Dermis blood vessel endothelial cell (primary cell): ENCODE measurements around the gene SCYL3. TPM values are rescaled to one million over a fixed set of nuclear protein-coding genes. Genes with fewer than 3 reads are reported as not detected.
A peak's percentile ranks its signal among the peaks of the same experiment; 100 is the strongest.
"Not testable (repeated sequence)": the region's sequence is repeated elsewhere in the genome, so short reads cannot be mapped to it uniquely, and the experiment has no call there.

Experiments used
- DNase-seq: peaks from one replicate; pipeline ENCODE4 v3.0.0; 2010
- total RNA-seq: library from RNA; depleted of rRNA; stranded (reverse); fragments of >200 nt; gene quantifications from 2 replicates; pipeline ENCODE4 v1.2.3, GENCODE V29; 2014

The SCYL3 gene
- total RNA-seq, 1 donor from 2014 or later = 11.6 TPM

- no peak for DNase-seq
Observed at GRCh38 chr1:169899519-169900217, 6.0 kb upstream of the SCYL3 start.

GRCh38 chr1:169896013-169896412 is 2.3 kb upstream of the SCYL3 start:
- no peak for DNase-seq

- no peak for DNase-seq
Observed at GRCh38 chr1:169894424-169895145, 889 bp upstream of the SCYL3 start.

- DNase-seq = peak; percentile 53
Observed at GRCh38 chr1:169892927-169893644, 610 bp downstream of the SCYL3 start.

- DNase-seq = no peak
Observed at GRCh38 chr1:169892176-169892926, 1.3 kb downstream of the SCYL3 start.

- DNase-seq = no peak
Observed at GRCh38 chr1:169891539-169891885, 2.2 kb downstream of the SCYL3 start.

- no peak for DNase-seq
Observed at GRCh38 chr1:169890761-169891538, 2.7 kb downstream of the SCYL3 start.

GRCh38 chr1:169889871-169890270 is 3.8 kb downstream of the SCYL3 start:
- no peak for DNase-seq

- no peak for DNase-seq
Observed at GRCh38 chr1:169886931-169887330, 6.8 kb downstream of the SCYL3 start.

- no peak for DNase-seq
Observed at GRCh38 chr1:169886422-169886821, 7.3 kb downstream of the SCYL3 start.

- DNase-seq = no peak
Observed at GRCh38 chr1:169885207-169885606, 8.5 kb downstream of the SCYL3 start.

- DNase-seq = no peak
Observed at GRCh38 chr1:169884634-169885033, 9.1 kb downstream of the SCYL3 start.

- no peak for DNase-seq
Observed at GRCh38 chr1:169882039-169882511, 11.6 kb downstream of the SCYL3 start.

- no peak for DNase-seq
Observed at GRCh38 chr1:169879034-169879840, 14.5 kb downstream of the SCYL3 start.

GRCh38 chr1:169878498-169878897 is 15.2 kb downstream of the SCYL3 start:
- DNase-seq = no peak

GRCh38 chr1:169877800-169878491 is 15.8 kb downstream of the SCYL3 start:
- no peak for DNase-seq

- DNase-seq = no peak
Observed at GRCh38 chr1:169874229-169874628, 19.5 kb downstream of the SCYL3 start.

GRCh38 chr1:169873582-169874199 is 20.0 kb downstream of the SCYL3 start:
- no peak for DNase-seq

- no peak for DNase-seq
Observed at GRCh38 chr1:169872906-169873305, 20.8 kb downstream of the SCYL3 start.

- not testable (repeated sequence) for DNase-seq
Observed at GRCh38 chr1:169871988-169872387, 21.7 kb downstream of the SCYL3 start.
